ENCODE results near the gene EEIG1.

GRCh38 chr9:128026255-128026772 is 45.5 kb upstream of the EEIG1 start:
- TF ChIP-seq POLR2A (IDR thresholded peaks at IDR 0.05; ENCODE audit: low read length) (no peak), GATA1 (IDR thresholded peaks at IDR 0.05; ENCODE audit: low read depth, low read length) (no peak)

All from erythroblast (primary cell).